ENCODE results near the gene PTPN14.

The PTPN14 gene

GRCh38 chr1:214312530-214313051 is 238.8 kb downstream of the PTPN14 start:
- no peak for DNase-seq (ENCODE audit: low read depth, low spot score)

GRCh38 chr1:214310777-214311690 is 240.4 kb downstream of the PTPN14 start:
- DNase-seq (ENCODE audit: low read depth, low spot score): no peak

- no peak for DNase-seq (ENCODE audit: low read depth, low spot score)
Observed at GRCh38 chr1:214310010-214310409, 241.4 kb downstream of the PTPN14 start.

GRCh38 chr1:214306269-214306668 is 245.1 kb downstream of the PTPN14 start:
- no peak for DNase-seq (ENCODE audit: low read depth, low spot score)

GRCh38 chr1:214305164-214305751 is 246.1 kb downstream of the PTPN14 start:
- DNase-seq (ENCODE audit: low read depth, low spot score): no peak

DNA sequence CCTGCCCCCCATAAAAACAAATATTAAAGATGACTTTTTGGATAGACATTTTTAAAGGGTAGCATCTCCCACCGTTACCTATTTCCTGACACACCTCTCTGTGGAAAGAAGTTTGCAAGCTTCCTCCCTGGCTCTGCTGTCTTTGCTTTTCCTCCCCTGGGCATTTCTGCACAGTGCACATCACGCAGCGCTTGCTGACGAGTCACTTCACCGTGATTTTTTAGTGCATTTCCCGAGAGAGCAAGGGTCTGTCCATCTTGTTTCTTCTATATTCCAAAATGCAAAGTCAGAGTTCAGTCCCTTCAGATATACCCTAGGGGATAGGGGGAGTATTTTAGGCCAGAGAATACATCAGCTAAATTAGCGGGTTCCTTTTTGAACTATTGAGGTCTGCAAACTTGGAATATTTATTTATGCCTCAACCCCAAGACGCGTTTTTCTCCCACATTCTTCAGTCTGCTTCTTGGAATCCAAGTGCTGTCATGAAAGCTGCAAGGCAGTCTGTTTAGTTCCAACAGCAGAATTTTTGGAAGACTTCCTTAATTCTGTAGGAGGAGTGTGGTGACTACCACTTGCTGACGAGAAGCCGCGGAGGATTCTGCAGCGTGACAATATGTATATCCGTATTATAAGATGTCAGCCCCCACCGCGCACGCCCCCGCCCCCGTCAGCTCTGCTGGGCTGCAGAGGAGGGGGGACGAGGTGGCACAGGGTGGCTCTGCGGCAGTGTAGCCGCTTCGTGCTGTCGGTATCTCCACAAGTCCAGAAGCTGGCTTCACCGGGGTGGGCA is 248.1 kb downstream of the PTPN14 start:
- no peak for DNase-seq (ENCODE audit: low read depth, low spot score)

DNA sequence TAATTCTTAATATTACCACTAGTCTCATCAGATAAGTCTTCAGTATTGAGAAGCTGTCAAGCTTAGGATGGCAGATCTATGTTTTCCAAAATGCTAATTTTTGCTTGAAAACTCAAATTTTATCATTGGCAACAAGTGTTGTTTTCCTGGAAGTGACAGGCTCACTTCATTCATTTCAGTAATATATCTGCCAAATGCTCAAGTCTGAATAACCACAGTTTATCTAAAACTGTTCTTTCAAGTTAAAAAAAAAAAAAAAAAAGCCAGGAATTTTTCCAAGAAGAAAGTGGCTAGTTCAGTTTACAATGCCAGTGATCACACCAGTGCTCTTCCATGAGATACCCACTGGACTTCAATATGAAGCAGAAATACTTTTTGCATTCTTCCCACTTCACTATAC is 249.9 kb downstream of the PTPN14 start:
- no peak for DNase-seq (ENCODE audit: low read depth, low spot score)

DNA sequence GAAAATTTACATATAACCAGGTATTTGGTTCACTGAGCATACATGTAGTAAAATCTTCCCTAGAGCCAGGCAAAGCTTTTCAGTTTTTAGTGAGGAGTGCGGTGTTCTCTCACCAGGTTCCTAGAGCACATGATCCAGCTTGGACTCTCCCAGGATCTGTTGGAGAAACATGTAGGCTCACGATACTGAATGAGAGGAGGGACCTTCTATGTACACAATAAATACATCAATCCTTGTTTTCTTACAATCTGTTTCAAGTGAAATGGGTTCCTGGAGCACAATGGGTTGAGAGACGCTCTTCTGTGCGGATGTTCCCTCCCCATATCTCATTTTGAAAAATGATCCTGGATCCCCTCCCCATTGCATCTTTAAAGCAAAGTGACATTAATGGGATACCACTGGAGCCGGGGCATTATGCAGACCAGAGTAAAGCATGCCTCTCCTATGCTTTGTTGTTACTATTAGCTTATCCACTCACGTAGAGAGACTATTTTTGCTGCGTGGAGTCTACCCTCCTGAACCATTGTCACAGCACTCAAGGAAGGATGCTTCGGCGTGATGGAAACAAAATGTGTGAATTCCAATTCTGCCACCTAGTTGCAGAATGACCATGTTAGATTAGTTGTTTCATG is 251.1 kb downstream of the PTPN14 start:
- no peak for DNase-seq (ENCODE audit: low read depth, low spot score)
